SH-SY5Y (cell line): ENCODE measurements around the gene BAD.

Source experiments
- GATA2 ChIP-seq: IDR thresholded peaks from 2 replicates; pipeline ENCODE4 v1.6.1; 2011; ENCODE audit warnings: mild to moderate bottlenecking, low read depth, low read length
- GATA3 ChIP-seq: IDR thresholded peaks from 2 replicates; pipeline ENCODE4 v1.6.1; 2011; ENCODE audit warnings: low read depth, mild to moderate bottlenecking, low read length, moderate library complexity

- TF ChIP-seq GATA2 (no peak), GATA3 (no peak)
These were observed 51.5 kb downstream of the BAD start for GRCh38 chr11:64232967-64233315.
